GM23338 (cell line): ENCODE data around the gene PACS1. TPM values are rescaled to one million over a fixed set of nuclear protein-coding genes. Genes with fewer than 3 reads are reported as not detected.
A peak's percentile ranks its signal among the peaks of the same experiment; 100 is the strongest.

Source experiments
- ATAC-seq: fragments of 200-7000 bp; cut with Tn5 transposase; 3 replicates; pipeline ENCODE4 v1.9.1; 2020
- DNase-seq: peaks from one replicate; pipeline ENCODE4 v3.0.0-alpha.2; 2015; ENCODE audit warnings: low spot score
- H2AFZ ChIP-seq: fragments of 200-600 bp; sonication (generic); 2 replicates; pipeline ENCODE4 v1.8.0; 2016; ENCODE audit warnings: antibody characterized with exemption, mild to moderate bottlenecking, moderate library complexity
- H3F3A ChIP-seq: fragments of 200-600 bp; sonication (generic); replicated peaks from 2 replicates; pipeline ENCODE4 v1.8.0; 2017; ENCODE audit warnings: antibody characterized with exemption, mixed run types, low read depth
- H3K27ac ChIP-seq: fragments of 200-600 bp; sonication (generic); 2 replicates; pipeline ENCODE4 v1.6.1; 2016; ENCODE audit warnings: low read depth
- H3K27me3 ChIP-seq: fragments of 200-600 bp; sonication (generic); 2 replicates; pipeline ENCODE4 v1.8.0; 2016; ENCODE audit warnings: mild to moderate bottlenecking, mixed run types, moderate library complexity; ENCODE audit not compliant: insufficient read depth
- H3K36me3 ChIP-seq: fragments of 200-600 bp; sonication (generic); 2 replicates; pipeline ENCODE4 v1.8.0; 2016; ENCODE audit warnings: mild to moderate bottlenecking; ENCODE audit not compliant: insufficient read depth
- H3K4me1 ChIP-seq: fragments of 200-600 bp; sonication (generic); 2 replicates; pipeline ENCODE4 v1.8.0; 2016; ENCODE audit warnings: mild to moderate bottlenecking, moderate library complexity; ENCODE audit not compliant: insufficient read depth
- H3K4me2 ChIP-seq: fragments of 200-600 bp; sonication (generic); 2 replicates; pipeline ENCODE4 v1.7.1; 2017; ENCODE audit warnings: mixed run types
- H3K4me3 ChIP-seq: fragments of 200-600 bp; sonication (generic); 2 replicates; pipeline ENCODE4 v1.6.1; 2016; ENCODE audit warnings: mixed run types
- H3K79me2 ChIP-seq: fragments of 200-600 bp; sonication (generic); replicated peaks from 2 replicates; pipeline ENCODE4 v1.8.0; 2017; ENCODE audit warnings: mild to moderate bottlenecking; ENCODE audit not compliant: insufficient read depth
- H3K9me2 ChIP-seq: fragments of 200-600 bp; sonication (generic); 2 replicates; pipeline ENCODE4 v1.8.0; 2017; ENCODE audit not compliant: insufficient read depth
- H4K20me1 ChIP-seq: fragments of 200-600 bp; sonication (generic); replicated peaks from 2 replicates; pipeline ENCODE4 v1.8.0; 2017; ENCODE audit warnings: mild to moderate bottlenecking; ENCODE audit not compliant: insufficient read depth
- H3K27ac Mint-ChIP-seq: 2 replicates; pipeline ENCODE4 v1.8.0; 2020; ENCODE audit warnings: inconsistent platforms, mild to moderate bottlenecking, moderate library complexity, mixed read lengths
- H3K27me3 Mint-ChIP-seq: 3 replicates; pipeline ENCODE4 v1.8.0; 2022; ENCODE audit warnings: low read depth, mild to moderate bottlenecking, moderate library complexity, mixed read lengths, inconsistent platforms; ENCODE audit not compliant: insufficient read depth, poor library complexity
- H3K36me3 Mint-ChIP-seq: 3 replicates; pipeline ENCODE4 v1.8.0; 2021; ENCODE audit warnings: low read depth, mild to moderate bottlenecking, inconsistent platforms, moderate library complexity, mixed read lengths
- H3K4me1 Mint-ChIP-seq: 3 replicates; pipeline ENCODE4 v1.8.0; 2020; ENCODE audit warnings: mild to moderate bottlenecking, inconsistent platforms, mixed read lengths
- H3K4me3 Mint-ChIP-seq: 3 replicates; pipeline ENCODE4 v1.8.0; 2021; ENCODE audit warnings: moderate library complexity, mild to moderate bottlenecking, inconsistent platforms, mixed read lengths
- H3K9me3 Mint-ChIP-seq: 3 replicates; pipeline ENCODE4 v1.8.0; 2020; ENCODE audit warnings: moderate library complexity, mild to moderate bottlenecking, inconsistent platforms, mixed read lengths
- CREB1 ChIP-seq: fragments of 250-450 bp; sonication (Bioruptor Pico); IDR thresholded peaks from 2 replicates; pipeline ENCODE4 v1.5.0; 2020; ENCODE audit warnings: low read depth, mild to moderate bottlenecking, moderate library complexity
- EZH2 ChIP-seq: fragments of 200-600 bp; sonication (generic); IDR thresholded peaks from one replicate; pipeline ENCODE4 v1.8.0; 2017; ENCODE audit warnings: antibody characterized with exemption, mild to moderate bottlenecking, low read depth; ENCODE audit not compliant: unreplicated experiment
- EZH2phosphoT487 ChIP-seq: fragments of 200-600 bp; sonication (generic); IDR thresholded peaks from one replicate; pipeline ENCODE4 v1.8.1; 2018; ENCODE audit warnings: antibody characterized with exemption; ENCODE audit not compliant: unreplicated experiment
- JUNB ChIP-seq: IDR thresholded peaks from one replicate; pipeline ENCODE4 v1.6.1; 2016; ENCODE audit warnings: antibody characterized with exemption; ENCODE audit not compliant: unreplicated experiment
- NANOG ChIP-seq: IDR thresholded peaks from 2 replicates; pipeline ENCODE4 v1.6.1; 2016; ENCODE audit warnings: antibody characterized with exemption, borderline replicate concordance
- POLR2AphosphoS5 ChIP-seq: IDR thresholded peaks from 2 replicates; pipeline ENCODE4 v1.6.1; 2016; ENCODE audit warnings: antibody characterized with exemption, low read depth
- STAT1 ChIP-seq: IDR thresholded peaks from one replicate; pipeline ENCODE4 v1.6.1; 2016; ENCODE audit warnings: antibody characterized with exemption; ENCODE audit not compliant: unreplicated experiment
- ZNF114 ChIP-seq: fragments of 250-450 bp; sonication (Bioruptor Pico); IDR thresholded peaks from 2 replicates; pipeline ENCODE4 v1.5.0; 2020; ENCODE audit warnings: mild to moderate bottlenecking, moderate library complexity
- ZNF331 ChIP-seq: fragments of 250-450 bp; sonication (Bioruptor Pico); IDR thresholded peaks from 2 replicates; pipeline ENCODE4 v1.5.0; 2020; ENCODE audit warnings: low read depth, mild to moderate bottlenecking, moderate library complexity
- polyA plus RNA-seq: library from polyadenylated mRNA; unstranded; fragments of >200 nt; fragmentation: Nextera tagmentation; extraction: Ambion mirVana; gene quantifications from 2 replicates; pipeline ENCODE4 v1.2.1, GENCODE V29; 2016
- total RNA-seq: library from RNA; depleted of rRNA; stranded (reverse); fragments of >200 nt; shearing (Covaris generic); gene quantifications from 2 replicates; pipeline ENCODE4 v1.2.3, GENCODE V29; 2014
- TF ChIP-seq, protein P1 (sequence below): IDR thresholded peaks from one replicate; pipeline ENCODE4 v1.6.1; 2018; ENCODE audit warnings: antibody characterized with exemption; ENCODE audit not compliant: unreplicated experiment
- TF ChIP-seq, protein P2 (sequence below), 2 experiments: fragments of 200-600 bp in 1 of 2; sonication (generic) in 1 of 2; conservative IDR thresholded peaks; 2 replicates each; pipeline versions ENCODE4 v1.5.1 to v1.6.1; 2016 to 2017; ENCODE audit warnings: antibody characterized with exemption in 2 of 2, low read depth in 2 of 2, mild to moderate bottlenecking in 2 of 2, moderate library complexity in 1 of 2
- TF ChIP-seq, protein P3 (sequence below): fragments of 250-450 bp; sonication (Bioruptor Pico); IDR thresholded peaks from 2 replicates; pipeline ENCODE4 v1.5.0; 2020; ENCODE audit warnings: mild to moderate bottlenecking, moderate library complexity
- TF ChIP-seq, protein P4 (sequence below): IDR thresholded peaks from 2 replicates; pipeline ENCODE4 v1.6.1; 2016; ENCODE audit warnings: antibody characterized with exemption

PACS1 gene
- total and polyA plus RNA-seq, 2 experiments from 2014 or later, result 8.0 to 37.5 TPM

DNA sequence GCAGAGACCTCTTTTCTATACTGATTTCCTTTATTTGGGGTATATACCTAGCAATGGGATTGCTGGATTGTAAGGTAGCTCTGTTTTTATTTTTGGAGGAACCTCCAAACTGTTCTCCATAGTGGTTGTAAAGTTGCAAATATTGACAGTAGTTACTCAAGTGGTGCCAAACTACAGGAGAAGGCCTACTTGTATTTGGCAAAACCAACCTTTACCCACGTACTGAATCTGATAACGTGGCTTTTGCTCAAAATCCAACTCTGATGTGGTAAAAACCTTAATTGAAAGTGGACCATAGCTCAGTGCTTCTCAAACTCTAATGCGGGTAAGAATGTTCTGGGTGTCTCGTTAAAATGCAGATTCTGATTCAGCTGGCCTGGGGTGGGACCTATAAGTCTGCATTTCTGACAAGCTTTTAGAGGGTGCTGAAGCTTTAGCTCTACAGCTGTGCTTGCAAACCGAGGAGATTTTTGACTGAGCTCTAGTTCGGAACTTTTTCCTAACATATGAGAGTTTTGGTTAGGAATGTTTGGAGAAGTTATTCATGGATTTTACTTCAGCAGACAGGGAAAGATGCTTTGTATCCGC is 69.8 kb downstream of the PACS1 start:
- peak overlapping the region; percentile 29; the same call in 1 of the 2 replicates for H3K27ac ChIP-seq
- H3K4me3 ChIP-seq, result no peak overlapping the region
- Mint-ChIP-seq H3K27me3 (peaks cover 4% of the 10 kb centered on the region), H3K9me3 (no peaks in the 10 kb centered on the region), H3K27ac (no peak overlapping the region), H3K36me3 (no peaks in the 10 kb centered on the region), H3K4me3 (no peak overlapping the region), H3K4me1 (peaks cover 10% of the 10 kb centered on the region)
- H3F3A ChIP-seq, result no peaks in the 10 kb centered on the region
- no peaks in the 10 kb centered on the region for H3K27me3 ChIP-seq
- H2AFZ ChIP-seq, result no peak overlapping the region
- H3K4me2 ChIP-seq, result no peak overlapping the region
- no peaks in the 10 kb centered on the region for H3K9me2 ChIP-seq
- no peaks in the 10 kb centered on the region; the same call in 1 of the 2 replicates for H3K79me2 ChIP-seq
- TF ChIP-seq ZNF114 (CRISPR knock-in tag), result no peak
- TF ChIP-seq, protein P1, sequence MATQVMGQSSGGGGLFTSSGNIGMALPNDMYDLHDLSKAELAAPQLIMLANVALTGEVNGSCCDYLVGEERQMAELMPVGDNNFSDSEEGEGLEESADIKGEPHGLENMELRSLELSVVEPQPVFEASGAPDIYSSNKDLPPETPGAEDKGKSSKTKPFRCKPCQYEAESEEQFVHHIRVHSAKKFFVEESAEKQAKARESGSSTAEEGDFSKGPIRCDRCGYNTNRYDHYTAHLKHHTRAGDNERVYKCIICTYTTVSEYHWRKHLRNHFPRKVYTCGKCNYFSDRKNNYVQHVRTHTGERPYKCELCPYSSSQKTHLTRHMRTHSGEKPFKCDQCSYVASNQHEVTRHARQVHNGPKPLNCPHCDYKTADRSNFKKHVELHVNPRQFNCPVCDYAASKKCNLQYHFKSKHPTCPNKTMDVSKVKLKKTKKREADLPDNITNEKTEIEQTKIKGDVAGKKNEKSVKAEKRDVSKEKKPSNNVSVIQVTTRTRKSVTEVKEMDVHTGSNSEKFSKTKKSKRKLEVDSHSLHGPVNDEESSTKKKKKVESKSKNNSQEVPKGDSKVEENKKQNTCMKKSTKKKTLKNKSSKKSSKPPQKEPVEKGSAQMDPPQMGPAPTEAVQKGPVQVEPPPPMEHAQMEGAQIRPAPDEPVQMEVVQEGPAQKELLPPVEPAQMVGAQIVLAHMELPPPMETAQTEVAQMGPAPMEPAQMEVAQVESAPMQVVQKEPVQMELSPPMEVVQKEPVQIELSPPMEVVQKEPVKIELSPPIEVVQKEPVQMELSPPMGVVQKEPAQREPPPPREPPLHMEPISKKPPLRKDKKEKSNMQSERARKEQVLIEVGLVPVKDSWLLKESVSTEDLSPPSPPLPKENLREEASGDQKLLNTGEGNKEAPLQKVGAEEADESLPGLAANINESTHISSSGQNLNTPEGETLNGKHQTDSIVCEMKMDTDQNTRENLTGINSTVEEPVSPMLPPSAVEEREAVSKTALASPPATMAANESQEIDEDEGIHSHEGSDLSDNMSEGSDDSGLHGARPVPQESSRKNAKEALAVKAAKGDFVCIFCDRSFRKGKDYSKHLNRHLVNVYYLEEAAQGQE, result no peak
- TF ChIP-seq, protein P2, sequence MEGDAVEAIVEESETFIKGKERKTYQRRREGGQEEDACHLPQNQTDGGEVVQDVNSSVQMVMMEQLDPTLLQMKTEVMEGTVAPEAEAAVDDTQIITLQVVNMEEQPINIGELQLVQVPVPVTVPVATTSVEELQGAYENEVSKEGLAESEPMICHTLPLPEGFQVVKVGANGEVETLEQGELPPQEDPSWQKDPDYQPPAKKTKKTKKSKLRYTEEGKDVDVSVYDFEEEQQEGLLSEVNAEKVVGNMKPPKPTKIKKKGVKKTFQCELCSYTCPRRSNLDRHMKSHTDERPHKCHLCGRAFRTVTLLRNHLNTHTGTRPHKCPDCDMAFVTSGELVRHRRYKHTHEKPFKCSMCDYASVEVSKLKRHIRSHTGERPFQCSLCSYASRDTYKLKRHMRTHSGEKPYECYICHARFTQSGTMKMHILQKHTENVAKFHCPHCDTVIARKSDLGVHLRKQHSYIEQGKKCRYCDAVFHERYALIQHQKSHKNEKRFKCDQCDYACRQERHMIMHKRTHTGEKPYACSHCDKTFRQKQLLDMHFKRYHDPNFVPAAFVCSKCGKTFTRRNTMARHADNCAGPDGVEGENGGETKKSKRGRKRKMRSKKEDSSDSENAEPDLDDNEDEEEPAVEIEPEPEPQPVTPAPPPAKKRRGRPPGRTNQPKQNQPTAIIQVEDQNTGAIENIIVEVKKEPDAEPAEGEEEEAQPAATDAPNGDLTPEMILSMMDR (conservative IDR thresholded peaks at IDR 0.05; ENCODE audit: low read depth in 2 of 2), result no peak
- no peak for TF ChIP-seq EZH2phosphoT487
- TF ChIP-seq JUNB, result no peak
- TF ChIP-seq, protein P3, sequence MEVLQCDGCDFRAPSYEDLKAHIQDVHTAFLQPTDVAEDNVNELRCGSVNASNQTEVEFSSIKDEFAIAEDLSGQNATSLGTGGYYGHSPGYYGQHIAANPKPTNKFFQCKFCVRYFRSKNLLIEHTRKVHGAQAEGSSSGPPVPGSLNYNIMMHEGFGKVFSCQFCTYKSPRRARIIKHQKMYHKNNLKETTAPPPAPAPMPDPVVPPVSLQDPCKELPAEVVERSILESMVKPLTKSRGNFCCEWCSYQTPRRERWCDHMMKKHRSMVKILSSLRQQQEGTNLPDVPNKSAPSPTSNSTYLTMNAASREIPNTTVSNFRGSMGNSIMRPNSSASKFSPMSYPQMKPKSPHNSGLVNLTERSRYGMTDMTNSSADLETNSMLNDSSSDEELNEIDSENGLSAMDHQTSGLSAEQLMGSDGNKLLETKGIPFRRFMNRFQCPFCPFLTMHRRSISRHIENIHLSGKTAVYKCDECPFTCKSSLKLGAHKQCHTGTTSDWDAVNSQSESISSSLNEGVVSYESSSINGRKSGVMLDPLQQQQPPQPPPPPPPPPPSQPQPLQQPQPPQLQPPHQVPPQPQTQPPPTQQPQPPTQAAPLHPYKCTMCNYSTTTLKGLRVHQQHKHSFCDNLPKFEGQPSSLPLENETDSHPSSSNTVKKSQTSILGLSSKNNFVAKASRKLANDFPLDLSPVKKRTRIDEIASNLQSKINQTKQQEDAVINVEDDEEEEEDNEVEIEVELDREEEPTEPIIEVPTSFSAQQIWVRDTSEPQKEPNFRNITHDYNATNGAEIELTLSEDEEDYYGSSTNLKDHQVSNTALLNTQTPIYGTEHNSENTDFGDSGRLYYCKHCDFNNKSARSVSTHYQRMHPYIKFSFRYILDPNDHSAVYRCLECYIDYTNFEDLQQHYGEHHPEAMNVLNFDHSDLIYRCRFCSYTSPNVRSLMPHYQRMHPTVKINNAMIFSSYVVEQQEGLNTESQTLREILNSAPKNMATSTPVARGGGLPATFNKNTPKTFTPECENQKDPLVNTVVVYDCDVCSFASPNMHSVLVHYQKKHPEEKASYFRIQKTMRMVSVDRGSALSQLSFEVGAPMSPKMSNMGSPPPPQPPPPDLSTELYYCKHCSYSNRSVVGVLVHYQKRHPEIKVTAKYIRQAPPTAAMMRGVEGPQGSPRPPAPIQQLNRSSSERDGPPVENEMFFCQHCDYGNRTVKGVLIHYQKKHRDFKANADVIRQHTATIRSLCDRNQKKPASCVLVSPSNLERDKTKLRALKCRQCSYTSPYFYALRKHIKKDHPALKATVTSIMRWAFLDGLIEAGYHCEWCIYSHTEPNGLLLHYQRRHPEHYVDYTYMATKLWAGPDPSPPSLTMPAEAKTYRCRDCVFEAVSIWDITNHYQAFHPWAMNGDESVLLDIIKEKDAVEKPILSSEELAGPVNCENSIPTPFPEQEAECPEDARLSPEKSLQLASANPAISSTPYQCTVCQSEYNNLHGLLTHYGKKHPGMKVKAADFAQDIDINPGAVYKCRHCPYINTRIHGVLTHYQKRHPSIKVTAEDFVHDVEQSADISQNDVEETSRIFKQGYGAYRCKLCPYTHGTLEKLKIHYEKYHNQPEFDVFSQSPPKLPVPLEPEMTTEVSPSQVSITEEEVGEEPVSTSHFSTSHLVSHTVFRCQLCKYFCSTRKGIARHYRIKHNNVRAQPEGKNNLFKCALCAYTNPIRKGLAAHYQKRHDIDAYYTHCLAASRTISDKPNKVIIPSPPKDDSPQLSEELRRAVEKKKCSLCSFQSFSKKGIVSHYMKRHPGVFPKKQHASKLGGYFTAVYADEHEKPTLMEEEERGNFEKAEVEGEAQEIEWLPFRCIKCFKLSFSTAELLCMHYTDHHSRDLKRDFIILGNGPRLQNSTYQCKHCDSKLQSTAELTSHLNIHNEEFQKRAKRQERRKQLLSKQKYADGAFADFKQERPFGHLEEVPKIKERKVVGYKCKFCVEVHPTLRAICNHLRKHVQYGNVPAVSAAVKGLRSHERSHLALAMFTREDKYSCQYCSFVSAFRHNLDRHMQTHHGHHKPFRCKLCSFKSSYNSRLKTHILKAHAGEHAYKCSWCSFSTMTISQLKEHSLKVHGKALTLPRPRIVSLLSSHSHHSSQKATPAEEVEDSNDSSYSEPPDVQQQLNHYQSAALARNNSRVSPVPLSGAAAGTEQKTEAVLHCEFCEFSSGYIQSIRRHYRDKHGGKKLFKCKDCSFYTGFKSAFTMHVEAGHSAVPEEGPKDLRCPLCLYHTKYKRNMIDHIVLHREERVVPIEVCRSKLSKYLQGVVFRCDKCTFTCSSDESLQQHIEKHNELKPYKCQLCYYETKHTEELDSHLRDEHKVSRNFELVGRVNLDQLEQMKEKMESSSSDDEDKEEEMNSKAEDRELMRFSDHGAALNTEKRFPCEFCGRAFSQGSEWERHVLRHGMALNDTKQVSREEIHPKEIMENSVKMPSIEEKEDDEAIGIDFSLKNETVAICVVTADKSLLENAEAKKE (CRISPR knock-in tag), result no peak
- no peak for TF ChIP-seq STAT1
- no peak for TF ChIP-seq ZNF331 (CRISPR knock-in tag)
- no peak for TF ChIP-seq POLR2AphosphoS5
- TF ChIP-seq NANOG, result no peak
- TF ChIP-seq CREB1 (CRISPR knock-in tag), result no peak
- no peak for TF ChIP-seq EZH2
- TF ChIP-seq, protein P4, sequence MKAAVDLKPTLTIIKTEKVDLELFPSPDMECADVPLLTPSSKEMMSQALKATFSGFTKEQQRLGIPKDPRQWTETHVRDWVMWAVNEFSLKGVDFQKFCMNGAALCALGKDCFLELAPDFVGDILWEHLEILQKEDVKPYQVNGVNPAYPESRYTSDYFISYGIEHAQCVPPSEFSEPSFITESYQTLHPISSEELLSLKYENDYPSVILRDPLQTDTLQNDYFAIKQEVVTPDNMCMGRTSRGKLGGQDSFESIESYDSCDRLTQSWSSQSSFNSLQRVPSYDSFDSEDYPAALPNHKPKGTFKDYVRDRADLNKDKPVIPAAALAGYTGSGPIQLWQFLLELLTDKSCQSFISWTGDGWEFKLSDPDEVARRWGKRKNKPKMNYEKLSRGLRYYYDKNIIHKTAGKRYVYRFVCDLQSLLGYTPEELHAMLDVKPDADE, result no peak
- DNase-seq (no peak), ATAC-seq (no peak)
- peaks cover 6% of the 10 kb centered on the region for H3K4me1 ChIP-seq
- no peaks in the 10 kb centered on the region for H4K20me1 ChIP-seq
- H3K36me3 ChIP-seq, result no peaks in the 10 kb centered on the region
